ENCODE results near the gene HDAC5.
"Not testable (repeated sequence)": the region's sequence is repeated elsewhere in the genome, so short reads cannot be mapped to it uniquely, and the experiment has no call there.

The HDAC5 gene

GRCh38 chr17:44133918-44134476, 10.6 kb upstream of the HDAC5 start:
- no peak overlapping the region for H3K4me3 ChIP-seq (ENCODE audit: low read depth, low read length)

DNA sequence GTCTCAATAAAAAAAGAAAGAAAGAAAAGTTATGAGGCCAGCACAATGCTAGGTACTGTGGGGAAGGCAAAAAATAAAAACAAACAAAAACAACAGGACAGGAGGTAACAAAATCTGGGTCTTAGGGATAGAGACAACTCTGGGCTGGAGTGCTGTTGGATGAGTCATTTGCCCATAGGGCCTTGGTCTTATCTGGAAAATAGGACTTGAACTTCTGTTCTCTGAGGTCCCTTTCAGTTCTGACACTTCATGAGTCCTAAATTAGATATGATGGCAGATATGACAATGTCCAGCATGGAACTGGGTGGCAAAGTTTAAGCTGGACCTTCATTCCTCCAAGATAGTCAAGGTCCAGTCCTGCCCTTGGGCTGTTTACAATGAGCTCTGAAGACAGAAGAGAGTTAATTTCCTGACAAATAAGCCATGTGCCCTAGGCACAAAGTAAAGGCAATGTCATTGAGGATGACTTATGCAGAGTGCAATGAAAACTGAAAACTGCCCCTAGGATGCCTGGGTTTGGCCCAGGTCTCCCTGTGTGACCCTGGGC, 8.9 kb upstream of the HDAC5 start:
- no peak overlapping the region for H3K4me3 ChIP-seq (ENCODE audit: low read depth, low read length)

GRCh38 chr17:44131372-44131771, 7.9 kb upstream of the HDAC5 start:
- not testable (repeated sequence) for H3K4me3 ChIP-seq (ENCODE audit: low read depth, low read length)

- H3K4me3 ChIP-seq (ENCODE audit: low read depth, low read length), result no peak overlapping the region
These were observed 7.4 kb upstream of the HDAC5 start for GRCh38 chr17:44130693-44131349.

DNA sequence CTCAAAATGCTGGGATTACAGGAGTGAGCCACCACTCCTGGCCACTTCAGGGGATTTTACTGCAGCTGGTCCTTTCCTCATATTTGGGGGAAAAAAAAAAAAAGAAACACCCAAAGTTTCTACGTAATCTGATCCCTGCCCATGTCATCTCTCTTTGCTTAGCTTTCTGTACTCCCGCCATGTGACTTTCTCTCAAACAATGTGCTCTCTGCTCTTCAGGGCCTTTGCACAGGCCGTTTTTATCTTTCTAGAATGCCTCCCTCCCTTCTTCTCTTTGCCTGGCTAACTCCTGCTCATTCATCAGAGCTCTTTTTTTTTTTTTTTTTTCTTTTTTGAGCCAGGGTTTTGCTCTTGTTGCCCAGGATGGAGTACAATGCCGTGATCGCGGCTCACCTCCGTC, 4.9 kb upstream of the HDAC5 start:
- no peak overlapping the region for H3K4me3 ChIP-seq (ENCODE audit: low read depth, low read length)

DNA sequence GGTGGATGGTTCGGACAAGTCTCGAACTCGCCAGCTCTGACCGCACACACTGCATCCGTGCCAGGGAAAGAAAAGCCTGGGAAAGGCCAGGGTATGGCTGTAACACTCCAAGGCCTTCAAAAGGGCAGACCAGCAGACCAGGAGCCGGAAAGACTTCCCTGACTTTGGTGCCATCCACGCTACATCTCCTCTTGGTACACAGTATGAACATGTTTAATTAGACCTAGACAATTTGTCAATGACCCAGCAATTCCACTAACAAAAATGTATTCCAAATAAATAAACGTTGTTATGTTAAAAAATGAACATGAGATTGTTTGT, 637 bp upstream of the HDAC5 start:
- H3K4me3 ChIP-seq (ENCODE audit: low read depth, low read length), result peak overlapping the region; percentile 75

DNA sequence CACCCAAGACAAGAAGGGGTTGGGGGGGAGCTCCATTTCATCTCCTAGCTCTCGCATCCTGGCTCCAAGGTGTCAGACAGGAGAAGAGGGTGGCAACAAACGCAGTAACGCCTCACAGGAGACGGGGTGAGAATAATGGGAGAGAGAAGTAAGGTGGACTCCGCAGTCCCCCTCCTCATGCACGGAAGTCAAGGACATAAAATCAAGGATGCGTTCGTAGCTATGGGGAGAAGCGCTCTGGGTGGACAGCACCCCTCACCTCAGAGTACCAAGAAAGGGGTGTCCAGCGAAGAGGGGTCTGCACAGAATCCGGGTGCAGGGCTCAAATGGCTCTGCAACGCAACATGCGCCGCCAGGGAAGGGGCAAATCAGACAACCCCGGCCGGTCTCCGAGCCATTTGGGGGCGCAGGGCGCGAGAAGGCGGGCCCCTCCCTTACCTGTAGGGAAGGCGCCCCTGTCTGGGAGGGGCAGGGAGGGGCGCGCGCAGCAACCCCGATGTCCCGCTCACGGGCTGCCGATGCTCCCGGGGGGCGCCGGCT, 555 bp downstream of the HDAC5 start:
- peak overlapping the region; percentile 70 for H3K4me3 ChIP-seq (ENCODE audit: low read depth, low read length)

GRCh38 chr17:44121997-44122815, 1.2 kb downstream of the HDAC5 start:
- H3K4me3 ChIP-seq (ENCODE audit: low read depth, low read length), result peak overlapping the region; percentile 70

DNA sequence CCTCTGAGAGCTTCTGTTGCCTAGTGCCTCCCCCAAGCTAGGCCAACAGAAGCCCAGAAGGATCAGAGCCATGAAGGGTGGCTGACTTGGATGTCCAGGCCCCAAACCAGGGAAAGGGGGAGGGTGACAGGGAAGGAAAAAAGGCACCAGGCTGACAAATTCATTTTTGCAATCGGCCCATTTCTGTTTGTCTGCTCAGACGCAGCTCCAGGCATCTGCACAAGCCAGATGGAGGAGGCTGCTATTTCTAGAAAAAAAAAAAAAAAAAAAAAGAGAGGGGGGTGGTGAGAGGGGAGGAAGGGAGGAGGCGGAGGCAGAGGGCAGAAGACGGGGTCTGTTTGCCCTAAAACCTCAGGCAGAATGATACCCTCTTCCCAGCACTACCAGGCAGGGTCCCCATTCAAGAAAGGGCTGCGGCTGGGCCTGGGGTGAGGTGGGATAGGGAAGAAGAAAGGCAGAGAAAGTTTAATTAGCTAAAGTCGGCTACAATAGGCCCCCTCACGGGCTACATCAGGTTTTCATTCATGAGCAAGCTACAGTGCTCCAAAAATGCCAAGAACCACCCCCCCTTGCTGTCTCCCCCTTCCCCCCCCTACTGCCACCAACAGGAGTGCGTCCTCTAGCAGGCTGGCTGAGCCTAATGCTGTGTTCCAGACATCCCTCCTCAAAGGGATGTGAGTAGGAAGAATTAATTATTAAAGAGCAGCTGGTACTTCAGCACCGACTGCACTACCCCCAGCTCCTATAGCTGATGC, 2.4 kb downstream of the HDAC5 start:
- no peak overlapping the region for H3K4me3 ChIP-seq (ENCODE audit: low read depth, low read length)

DNA sequence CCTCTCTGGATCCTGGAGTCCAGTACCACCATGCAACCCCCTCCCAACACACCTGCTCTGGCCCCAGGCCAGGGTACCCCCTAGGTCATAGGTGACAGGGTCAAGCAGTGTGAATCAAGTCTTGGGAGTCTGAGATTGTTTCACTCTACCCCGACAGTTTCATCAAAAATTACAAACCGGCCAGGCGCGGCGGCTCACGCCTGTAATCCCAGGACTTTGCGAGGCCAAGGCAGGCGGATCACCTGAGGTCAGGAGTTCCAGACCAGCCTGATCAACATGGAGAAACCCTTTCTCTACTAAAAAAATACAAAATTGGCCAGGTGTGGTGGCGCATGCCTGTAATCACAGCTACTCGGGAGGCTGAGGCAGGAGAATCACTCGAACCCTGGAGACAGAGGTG, 3.2 kb downstream of the HDAC5 start:
- not testable (repeated sequence) for H3K4me3 ChIP-seq (ENCODE audit: low read depth, low read length)

DNA sequence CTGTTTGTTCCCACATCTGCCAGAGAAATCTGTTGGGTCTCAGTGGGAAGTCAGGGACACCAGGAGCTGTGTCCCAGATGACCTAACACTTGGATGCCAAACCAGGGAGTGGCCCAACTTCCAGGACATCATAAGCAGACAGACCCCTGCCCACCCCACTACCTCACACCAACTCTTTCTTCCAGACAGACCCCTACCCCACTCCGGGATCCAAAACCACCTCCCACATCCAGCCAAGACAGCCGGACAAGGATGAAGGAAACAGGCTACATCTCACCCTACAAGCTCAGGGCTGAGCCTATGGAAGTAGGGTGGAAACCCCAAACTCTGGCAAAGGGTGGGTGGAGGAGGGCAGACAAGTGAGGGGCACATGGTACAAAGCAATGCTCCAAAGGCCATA, 3.6 kb downstream of the HDAC5 start:
- no peak overlapping the region for H3K4me3 ChIP-seq (ENCODE audit: low read depth, low read length)

DNA sequence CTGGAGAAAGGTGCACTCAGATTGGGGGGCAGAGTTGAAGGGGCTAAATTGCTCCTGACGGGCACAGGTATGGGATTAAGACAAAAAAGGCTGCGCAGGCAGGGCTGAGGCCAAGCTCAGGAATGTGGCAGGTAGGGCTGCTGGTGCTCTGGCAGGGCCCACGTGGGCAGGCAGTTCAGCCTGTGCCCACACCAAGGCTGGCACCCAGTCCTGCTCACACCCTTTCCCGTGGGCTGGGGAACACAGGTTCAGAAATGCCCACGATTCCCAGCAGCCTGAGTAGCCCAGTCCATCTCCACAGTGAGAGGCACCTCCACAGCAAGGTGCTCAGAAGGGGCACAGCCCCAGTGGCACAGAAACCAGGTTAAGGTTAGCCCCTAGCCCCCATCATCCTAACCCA, 4.4 kb downstream of the HDAC5 start:
- H3K4me3 ChIP-seq (ENCODE audit: low read depth, low read length), result no peak overlapping the region

- H3K4me3 ChIP-seq (ENCODE audit: low read depth, low read length), result no peak overlapping the region
These were observed 4.9 kb downstream of the HDAC5 start for GRCh38 chr17:44118427-44119050.

- H3K4me3 ChIP-seq (ENCODE audit: low read depth, low read length), result no peak overlapping the region
These were observed 6.1 kb downstream of the HDAC5 start for GRCh38 chr17:44117351-44117750.

DNA sequence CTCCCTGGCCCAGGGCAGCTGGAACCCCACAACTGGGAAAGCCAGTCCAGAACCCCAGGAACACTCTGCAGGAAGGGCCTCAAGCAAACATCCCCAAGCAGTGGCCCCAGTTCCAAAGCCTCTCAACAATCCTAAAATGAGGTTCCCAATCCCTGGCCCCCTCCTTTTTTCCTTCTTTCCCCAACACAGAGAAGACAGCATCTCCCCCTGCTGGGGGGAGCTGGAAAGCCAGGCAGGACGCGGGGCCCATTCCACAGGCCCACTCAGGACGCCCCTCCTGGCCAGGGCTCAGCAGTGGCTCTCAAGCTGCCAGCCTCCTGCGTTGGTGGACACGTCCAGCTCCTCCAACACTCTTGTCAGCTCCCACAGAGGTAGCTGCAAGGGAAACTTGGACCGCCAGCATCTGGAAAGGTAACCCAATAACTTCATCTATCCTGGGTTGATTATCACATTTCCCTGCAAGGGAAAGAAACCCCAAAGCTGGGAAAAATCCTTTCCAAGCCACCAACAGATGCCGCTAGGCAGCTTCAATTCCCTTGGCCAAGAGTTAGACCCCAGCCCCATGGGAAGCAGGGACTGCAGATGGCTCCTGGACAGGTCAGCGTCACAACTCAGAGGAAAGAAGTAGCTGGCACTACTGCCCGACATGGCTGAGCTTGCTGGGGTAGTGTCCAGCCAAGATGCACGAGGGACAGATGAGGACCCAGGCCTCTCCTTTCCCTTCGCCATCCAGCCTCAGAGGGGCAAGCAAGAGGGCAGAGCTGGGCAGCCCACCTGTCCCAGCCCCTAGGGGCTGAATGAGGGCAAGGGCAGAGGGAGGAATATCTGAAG, 7.6 kb downstream of the HDAC5 start:
- no peak overlapping the region for H3K4me3 ChIP-seq (ENCODE audit: low read depth, low read length)

DNA sequence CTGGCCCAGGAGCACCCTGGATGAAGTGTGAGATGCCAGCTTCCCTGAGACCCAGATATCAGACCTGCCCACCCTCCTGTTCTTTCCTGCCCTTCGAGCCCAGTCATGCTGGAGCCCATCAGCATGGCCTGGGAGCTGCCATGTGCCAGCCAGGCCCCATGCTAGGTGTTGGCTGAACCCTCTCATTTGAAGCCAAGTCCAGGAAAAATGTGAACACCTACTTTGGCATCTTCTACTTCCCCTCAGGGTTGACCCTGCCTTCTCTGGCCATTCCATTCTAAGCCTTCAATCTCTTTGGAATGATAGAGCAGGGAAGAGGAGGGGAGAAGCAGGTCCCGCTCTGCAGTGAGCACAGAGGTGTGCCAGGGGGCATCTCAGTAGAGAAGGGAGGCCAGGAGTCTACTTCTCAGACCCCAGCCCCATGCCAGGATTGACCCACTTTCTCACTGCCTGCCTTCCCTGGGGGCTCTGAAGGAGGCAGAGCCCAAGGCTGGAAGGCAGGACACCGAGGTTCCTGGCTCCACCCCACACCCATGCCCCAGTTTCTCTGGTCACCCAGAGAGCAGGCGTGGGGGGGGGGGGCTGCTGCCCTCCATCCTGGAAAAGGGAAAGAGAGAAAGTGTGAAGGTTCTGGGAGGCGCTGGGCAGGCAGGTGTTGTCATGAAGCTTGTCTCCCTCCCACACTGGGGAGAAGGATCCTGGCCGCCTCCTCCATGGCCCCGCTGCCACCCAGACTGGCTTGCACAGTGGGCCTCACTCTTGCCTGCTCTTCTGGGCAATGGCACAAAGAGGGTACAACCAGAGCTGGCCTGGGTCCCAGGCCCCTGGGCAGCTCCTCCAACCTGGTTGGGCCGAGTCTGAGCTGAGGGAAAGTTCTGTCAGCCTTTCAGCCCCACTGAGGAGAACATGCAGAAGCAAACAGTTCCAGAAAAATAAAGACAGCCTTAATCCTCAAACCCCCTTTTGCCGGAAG, 9.3 kb downstream of the HDAC5 start:
- no peak overlapping the region for H3K4me3 ChIP-seq (ENCODE audit: low read depth, low read length)

GRCh38 chr17:44113382-44113781, 10.1 kb downstream of the HDAC5 start:
- H3K4me3 ChIP-seq (ENCODE audit: low read depth, low read length), result no peak overlapping the region
